CD8-positive, alpha-beta memory T cell (primary cell): Measurements from ENCODE around the gene TBATA. TPM values are rescaled to one million over a fixed set of nuclear protein-coding genes. Genes with fewer than 3 reads are reported as not detected.

Source experiments
- CTCF ChIA-PET: fragments of 350-600 bp; sonication (Branson Sonifier 250); formaldehyde crosslinking; loops from one replicate; lab custom pipeline; 2021; ENCODE audit warnings: antibody characterized with exemption; lab: Charles Lee
- POLR2A ChIA-PET: fragments of 350-600 bp; sonication (Branson Sonifier 250); formaldehyde crosslinking; loops from one replicate; lab custom pipeline; 2021; ENCODE audit warnings: antibody characterized with exemption; lab: Charles Lee
- DNase-seq, 5 donors: peaks; one replicate each; pipeline versions ENCODE4 v3.0.0 to v3.0.0-alpha.2; 2020 to 2022; ENCODE audit warnings: mixed read lengths in 1 of 5
- H3K27ac ChIP-seq: one replicate; pipeline ENCODE4 v1.7.0; 2013; ENCODE audit warnings: low read depth, mild to moderate bottlenecking, low read length, moderate library complexity
- H3K27me3 ChIP-seq: 2 replicates; pipeline ENCODE4 v1.7.0; 2013; ENCODE audit warnings: low read length, mild to moderate bottlenecking; ENCODE audit not compliant: insufficient read depth, poor library complexity, severe bottlenecking
- H3K36me3 ChIP-seq: 2 replicates; pipeline ENCODE4 v1.7.0; 2013; ENCODE audit warnings: mild to moderate bottlenecking, low read length, moderate library complexity; ENCODE audit not compliant: insufficient read depth
- H3K4me1 ChIP-seq: 2 replicates; pipeline ENCODE4 v1.7.0; 2013; ENCODE audit warnings: mild to moderate bottlenecking, low read length, moderate library complexity; ENCODE audit not compliant: insufficient read depth
- H3K4me3 ChIP-seq: 2 replicates; pipeline ENCODE4 v1.7.0; 2013; ENCODE audit warnings: mild to moderate bottlenecking, low read length
- H3K9me3 ChIP-seq: 2 replicates; pipeline ENCODE4 v1.7.0; 2013; ENCODE audit warnings: mild to moderate bottlenecking, low read length
- H3K27ac Mint-ChIP-seq, 8 donors: one replicate each; pipeline ENCODE4 v1.8.0; 2020 to 2021; ENCODE audit warnings: mixed read lengths in 8 of 8, mild to moderate bottlenecking in 6 of 8, inconsistent platforms in 3 of 8, moderate library complexity in 3 of 8
- H3K27me3 Mint-ChIP-seq, 2 donors: one replicate each; pipeline ENCODE4 v1.8.0; 2020 to 2021; ENCODE audit warnings: mixed read lengths in 2 of 2, mild to moderate bottlenecking in 1 of 2, moderate library complexity in 1 of 2
- H3K36me3 Mint-ChIP-seq, 3 donors: one replicate each; pipeline ENCODE4 v1.8.0; 2020 to 2021; ENCODE audit warnings: mixed read lengths in 3 of 3, inconsistent platforms in 1 of 3, mild to moderate bottlenecking in 1 of 3
- H3K4me1 Mint-ChIP-seq, 3 donors: one replicate each; pipeline ENCODE4 v1.8.0; 2020 to 2021; ENCODE audit warnings: mixed read lengths in 3 of 3, inconsistent platforms in 1 of 3, mild to moderate bottlenecking in 1 of 3
- H3K4me3 Mint-ChIP-seq, 7 donors: one replicate each; pipeline ENCODE4 v1.8.0; 2020 to 2021; ENCODE audit warnings: mixed read lengths in 7 of 7, mild to moderate bottlenecking in 6 of 7, moderate library complexity in 4 of 7, inconsistent platforms in 2 of 7
- H3K9me3 Mint-ChIP-seq, 5 donors: one replicate each; pipeline ENCODE4 v1.8.0; 2020 to 2022; ENCODE audit warnings: mixed read lengths in 5 of 5, mild to moderate bottlenecking in 3 of 5, moderate library complexity in 2 of 5, inconsistent platforms in 1 of 5
- polyA plus RNA-seq: library from polyadenylated mRNA; unstranded; fragments of 300-500 nt; fragmentation: Illumina TruSeq; gene quantifications from one replicate; pipeline ENCODE4 v1.2.3, GENCODE V29; 2021
- total RNA-seq, 2 experiments: library from RNA; stranded (reverse); gene quantifications; one replicate each; pipeline ENCODE4 v1.2.3, GENCODE V29; 2021

Gene TBATA
- total and polyA plus RNA-seq, 3 experiments from 2014 or later = not detected

DNA sequence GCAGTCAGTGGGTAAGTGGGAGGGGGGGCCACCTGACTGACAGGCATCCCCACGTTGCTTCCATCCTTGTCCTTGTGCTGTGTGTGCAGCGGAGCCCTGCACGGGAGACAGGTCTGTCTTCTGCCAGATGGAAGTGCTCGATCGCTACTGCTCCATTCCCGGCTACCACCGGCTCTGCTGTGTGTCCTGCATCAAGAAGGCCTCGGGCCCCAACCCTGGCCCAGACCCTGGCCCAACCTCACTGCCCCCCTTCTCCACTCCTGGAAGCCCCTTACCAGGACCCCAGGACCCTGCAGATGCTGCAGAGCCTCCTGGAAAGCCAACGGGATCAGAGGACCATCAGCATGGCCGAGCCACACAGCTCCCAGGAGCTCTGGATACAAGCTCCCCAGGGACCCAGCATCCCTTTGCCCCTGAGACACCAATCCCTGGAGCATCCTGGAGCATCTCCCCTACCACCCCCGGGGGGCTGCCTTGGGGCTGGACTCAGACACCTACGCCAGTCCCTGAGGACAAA lies 24.8 kb downstream of the TBATA start:
- ChIA-PET POLR2A (no interaction called here), CTCF (interaction anchor here (1.6 to 8.2 kb wide), 3 partner anchors 200 to 299 kb away, joined by 3 to 87 read pairs (median 81); no protein-coding TSS in a partner anchor)
- no peak overlapping the region for H3K27ac Mint-ChIP-seq
- peaks cover 7% of the 10 kb centered on the region for H3K4me1 ChIP-seq
- no peaks in the 10 kb centered on the region for H3K9me3 ChIP-seq
- no peak overlapping the region for H3K27ac ChIP-seq
- peaks cover 7 to 9% (median 8%) of the 10 kb centered on the region in 3 donors for H3K4me1 Mint-ChIP-seq
- no peaks in the 10 kb centered on the region for H3K36me3 ChIP-seq
- no peak overlapping the region for H3K4me3 Mint-ChIP-seq
- H3K27me3 Mint-ChIP-seq = peaks cover 5 to 9% of the 10 kb centered on the region in 2 donors
- peaks cover 0 to 1% (median 0%) of the 10 kb centered on the region in 3 donors for H3K36me3 Mint-ChIP-seq
- H3K4me3 ChIP-seq = no peak overlapping the region
- H3K27me3 ChIP-seq = no peaks in the 10 kb centered on the region
- DNase-seq = no peak
- peaks cover 0 to 3% (median under 1%) of the 10 kb centered on the region in 5 donors for H3K9me3 Mint-ChIP-seq

DNA sequence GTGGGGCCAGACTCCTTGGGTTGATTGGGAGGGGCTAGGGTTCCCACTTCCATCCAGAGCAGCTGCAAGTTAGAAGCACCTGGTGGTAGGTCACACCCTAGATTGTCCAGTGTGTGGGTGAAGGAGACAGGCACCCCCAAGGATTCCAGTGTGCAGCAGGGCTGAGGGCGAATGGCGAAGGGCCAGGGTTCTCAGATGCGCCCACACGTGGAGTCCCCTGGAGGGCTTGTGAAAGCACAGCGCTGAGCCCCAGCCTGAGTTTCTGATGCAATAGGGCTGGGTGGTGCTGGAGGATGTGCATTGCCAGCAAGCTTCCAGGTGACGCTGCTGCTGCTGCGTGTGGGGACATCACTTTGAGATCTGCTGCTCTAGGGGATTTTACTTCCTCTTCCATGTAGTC lies 25.4 kb downstream of the TBATA start:
- Histone ChIP-seq H3K27ac (peak overlapping the region; percentile 12), H3K9me3 (no peaks in the 10 kb centered on the region), H3K36me3 (no peaks in the 10 kb centered on the region), H3K4me3 (no peak overlapping the region), H3K27me3 (no peaks in the 10 kb centered on the region), H3K4me1 (peaks cover 7% of the 10 kb centered on the region)
- Mint-ChIP-seq H3K27ac (no peak overlapping the region), H3K4me1 (peaks cover 7 to 9% (median 8%) of the 10 kb centered on the region in 3 donors), H3K27me3 (peaks cover 5 to 9% of the 10 kb centered on the region in 2 donors), H3K36me3 (no peaks in the 10 kb centered on the region), H3K9me3 (no peaks in the 10 kb centered on the region), H3K4me3 (no peak overlapping the region)
- ChIA-PET CTCF (interaction anchor here (0.7 to 8.2 kb wide), 5 partner anchors 11 to 214 kb away, joined by 3 to 87 read pairs (median 4); no protein-coding TSS in a partner anchor), POLR2A (no interaction called here)
- DNase-seq = no peak

DNA sequence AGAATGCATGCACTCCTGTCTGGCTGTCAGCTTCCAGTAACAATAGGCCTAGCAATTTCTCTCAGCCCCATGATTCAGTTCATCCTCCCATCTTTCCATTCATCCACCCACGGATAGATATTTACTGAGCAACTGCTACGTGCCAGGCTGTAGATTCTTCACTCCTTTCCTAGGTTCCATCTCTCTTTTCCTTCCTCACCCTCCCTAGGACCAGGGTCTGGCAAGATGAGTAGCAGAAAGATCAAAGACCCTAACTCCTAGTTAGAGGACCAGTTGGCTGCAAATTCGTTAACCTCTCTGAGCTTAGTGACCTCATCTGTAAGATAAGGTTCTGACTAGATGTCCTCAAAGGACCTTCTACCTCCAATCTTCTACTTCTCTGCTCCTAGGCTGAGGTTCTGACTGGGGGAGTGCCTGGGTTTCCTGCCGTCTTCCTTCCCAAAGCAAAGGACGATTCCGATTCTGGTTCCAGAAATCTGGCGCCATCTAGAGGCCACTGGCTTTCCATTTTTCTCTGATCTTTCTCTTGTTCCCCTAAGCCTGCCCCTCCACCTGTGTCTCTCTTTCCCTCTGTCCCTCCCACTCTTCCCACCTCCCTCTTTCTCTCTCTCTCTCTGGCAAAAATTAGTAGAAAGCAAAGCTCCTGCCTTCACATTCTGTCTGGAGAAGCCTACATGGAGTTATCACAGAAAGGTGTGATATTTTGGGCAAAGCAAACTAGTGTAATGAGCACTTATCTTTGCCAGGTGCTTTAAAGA lies 26.2 kb downstream of the TBATA start:
- Mint-ChIP-seq H3K36me3 (no peaks in the 10 kb centered on the region), H3K27ac (no peak overlapping the region), H3K9me3 (no peaks in the 10 kb centered on the region), H3K4me3 (no peak overlapping the region), H3K27me3 (peaks cover 5 to 9% of the 10 kb centered on the region in 2 donors), H3K4me1 (peaks cover 7 to 9% (median 8%) of the 10 kb centered on the region in 3 donors)
- POLR2A ChIA-PET = no interaction called here
- Histone ChIP-seq H3K4me1 (peaks cover 7% of the 10 kb centered on the region), H3K9me3 (no peaks in the 10 kb centered on the region), H3K4me3 (no peak overlapping the region), H3K27ac (peak overlapping the region; percentile 12), H3K27me3 (no peaks in the 10 kb centered on the region), H3K36me3 (no peaks in the 10 kb centered on the region)
- peak; percentile 50 to 72 (median 55) for DNase-seq
- CTCF ChIA-PET = interaction anchor here (0.7 to 8.2 kb wide), 12 partner anchors 12 to 300 kb away, joined by 3 to 87 read pairs (median 4); partner anchors contain the start of gene PRF1

DNA sequence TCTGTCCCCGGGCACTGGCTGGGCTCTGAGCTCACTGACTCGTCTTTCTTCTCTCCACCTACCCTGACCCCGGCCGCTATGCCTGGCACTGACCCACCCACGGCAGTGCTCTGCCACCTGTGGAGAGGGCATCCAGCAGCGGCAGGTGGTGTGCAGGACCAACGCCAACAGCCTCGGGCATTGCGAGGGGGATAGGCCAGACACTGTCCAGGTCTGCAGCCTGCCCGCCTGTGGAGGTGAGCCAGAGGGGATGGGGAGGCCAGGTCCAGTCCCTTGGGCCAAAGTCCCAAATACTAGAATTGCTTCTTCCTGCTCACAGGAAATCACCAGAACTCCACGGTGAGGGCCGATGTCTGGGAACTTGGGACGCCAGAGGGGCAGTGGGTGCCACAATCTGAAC lies 27.3 kb downstream of the TBATA start:
- H3K4me1 ChIP-seq = peaks cover 7% of the 10 kb centered on the region
- no peak for DNase-seq
- Mint-ChIP-seq H3K36me3 (no peaks in the 10 kb centered on the region), H3K27me3 (peaks cover 5% of the 10 kb centered on the region in 2 donors), H3K27ac (no peak overlapping the region), H3K9me3 (no peaks in the 10 kb centered on the region), H3K4me1 (peaks cover 7 to 9% (median 8%) of the 10 kb centered on the region in 3 donors), H3K4me3 (no peak overlapping the region)
- H3K27ac ChIP-seq = no peak overlapping the region
- H3K36me3 ChIP-seq = no peaks in the 10 kb centered on the region
- CTCF ChIA-PET = interaction anchor here (0.7 to 8.2 kb wide), 4 partner anchors 198 to 296 kb away, joined by 3 to 87 read pairs (median 43); no protein-coding TSS in a partner anchor
- no peaks in the 10 kb centered on the region for H3K9me3 ChIP-seq
- H3K27me3 ChIP-seq = no peaks in the 10 kb centered on the region
- H3K4me3 ChIP-seq = no peak overlapping the region
- POLR2A ChIA-PET = no interaction called here

DNA sequence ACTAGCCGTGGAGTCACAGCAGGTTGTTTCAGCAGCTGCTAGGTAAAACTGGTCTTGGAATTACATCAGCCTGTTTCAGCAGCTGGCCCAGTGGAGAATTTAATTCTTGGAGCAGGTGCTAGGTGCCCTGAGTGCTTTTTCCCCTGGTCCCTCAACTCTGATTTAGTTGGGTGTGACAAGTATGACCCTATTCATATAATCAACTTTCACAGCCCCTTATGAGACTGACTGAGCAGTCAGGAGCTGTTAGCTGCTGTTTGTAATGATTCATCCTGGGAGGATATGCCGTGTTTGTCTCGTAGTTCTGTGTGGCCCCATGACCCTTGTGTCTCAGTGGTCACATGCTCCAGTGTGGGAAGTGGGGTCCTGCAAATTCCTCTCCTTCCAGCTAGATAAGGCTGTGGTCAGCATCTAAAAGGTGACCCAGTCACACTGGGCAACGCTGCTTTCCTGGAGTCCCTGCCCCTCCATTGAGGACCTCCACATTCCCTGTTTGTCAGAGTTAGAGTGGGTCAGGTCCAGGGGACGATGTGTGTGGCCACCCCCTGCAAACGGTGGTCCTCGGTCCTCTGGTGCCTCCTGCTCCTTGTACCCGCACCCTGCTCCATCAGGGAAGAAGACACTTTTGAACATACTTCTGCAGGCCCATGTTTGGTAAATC lies 28.3 kb downstream of the TBATA start:
- ChIA-PET CTCF (interaction anchor here (7.4 to 8.2 kb wide), 2 partner anchors 197 to 206 kb away, joined by 81 to 87 read pairs; no protein-coding TSS in a partner anchor), POLR2A (interaction anchor here (0.6 to 1.3 kb wide), 2 partner anchors 118 to 198 kb away, joined by 3 read pairs; no protein-coding TSS in a partner anchor)
- DNase-seq = no peak
- H3K27ac ChIP-seq = no peak overlapping the region
- H3K27ac Mint-ChIP-seq = no peak overlapping the region
- peaks cover 7 to 9% (median 8%) of the 10 kb centered on the region in 3 donors for H3K4me1 Mint-ChIP-seq
- peaks cover 2 to 5% of the 10 kb centered on the region in 2 donors for H3K27me3 Mint-ChIP-seq
- H3K27me3 ChIP-seq = no peaks in the 10 kb centered on the region
- peaks cover 7% of the 10 kb centered on the region for H3K4me1 ChIP-seq
- H3K4me3 Mint-ChIP-seq = no peak overlapping the region
- no peaks in the 10 kb centered on the region for H3K9me3 Mint-ChIP-seq
- no peak overlapping the region for H3K4me3 ChIP-seq
- no peaks in the 10 kb centered on the region for H3K36me3 Mint-ChIP-seq
- no peaks in the 10 kb centered on the region for H3K36me3 ChIP-seq
- H3K9me3 ChIP-seq = no peaks in the 10 kb centered on the region

DNA sequence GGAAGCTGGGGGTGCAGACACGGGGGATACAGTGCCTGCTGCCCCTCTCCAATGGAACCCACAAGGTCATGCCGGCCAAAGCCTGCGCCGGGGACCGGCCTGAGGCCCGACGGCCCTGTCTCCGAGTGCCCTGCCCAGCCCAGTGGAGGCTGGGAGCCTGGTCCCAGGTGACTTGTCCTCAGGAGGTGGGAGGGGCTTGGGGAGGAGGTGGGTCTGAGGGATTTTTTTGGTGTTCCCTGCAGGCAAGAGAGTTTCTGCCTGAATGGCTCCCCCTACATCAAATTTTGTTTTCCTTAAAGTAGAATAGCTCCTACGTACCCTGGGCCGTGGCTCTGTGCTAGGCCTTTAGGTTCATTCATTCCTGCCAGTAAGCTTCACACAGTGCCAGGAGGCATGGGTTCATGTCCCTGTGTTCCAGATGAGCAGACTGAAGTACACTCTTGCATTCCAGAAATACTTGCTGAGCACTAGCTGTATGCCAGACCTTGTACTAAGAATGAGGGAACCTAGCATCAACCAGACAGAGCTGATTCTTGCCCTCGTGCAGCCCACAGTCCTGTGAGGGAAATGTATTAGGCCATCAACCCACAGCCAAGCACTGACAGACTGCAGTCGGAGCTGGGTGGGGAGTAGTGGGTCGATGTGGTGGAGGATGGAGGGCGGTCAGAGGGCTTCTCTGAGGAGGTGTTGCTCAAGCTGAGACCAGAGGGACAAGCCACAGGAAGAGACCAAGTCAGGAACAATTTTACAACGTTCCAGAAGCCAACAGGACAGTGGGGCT lies 31.1 kb downstream of the TBATA start:
- Histone ChIP-seq H3K4me1 (peaks cover 4% of the 10 kb centered on the region), H3K9me3 (no peaks in the 10 kb centered on the region), H3K27ac (no peak overlapping the region), H3K36me3 (no peaks in the 10 kb centered on the region), H3K27me3 (no peaks in the 10 kb centered on the region), H3K4me3 (no peak overlapping the region)
- H3K36me3 Mint-ChIP-seq = no peaks in the 10 kb centered on the region
- no peak for DNase-seq
- H3K4me3 Mint-ChIP-seq = peak overlapping the region in 1 of 7 donors; percentile 67
- H3K27me3 Mint-ChIP-seq = no peaks in the 10 kb centered on the region
- POLR2A ChIA-PET = interaction anchor here (0.5 kb wide), 1 partner anchor 62 kb away, joined by 5 read pairs; no protein-coding TSS in a partner anchor
- H3K27ac Mint-ChIP-seq = no peak overlapping the region
- peaks cover 5 to 6% (median 5%) of the 10 kb centered on the region in 3 donors for H3K4me1 Mint-ChIP-seq
- H3K9me3 Mint-ChIP-seq = no peaks in the 10 kb centered on the region
- CTCF ChIA-PET = interaction anchor here (0.9 to 2.9 kb wide), 4 partner anchors 9 to 204 kb away, joined by 4 to 10 read pairs (median 4); no protein-coding TSS in a partner anchor

DNA sequence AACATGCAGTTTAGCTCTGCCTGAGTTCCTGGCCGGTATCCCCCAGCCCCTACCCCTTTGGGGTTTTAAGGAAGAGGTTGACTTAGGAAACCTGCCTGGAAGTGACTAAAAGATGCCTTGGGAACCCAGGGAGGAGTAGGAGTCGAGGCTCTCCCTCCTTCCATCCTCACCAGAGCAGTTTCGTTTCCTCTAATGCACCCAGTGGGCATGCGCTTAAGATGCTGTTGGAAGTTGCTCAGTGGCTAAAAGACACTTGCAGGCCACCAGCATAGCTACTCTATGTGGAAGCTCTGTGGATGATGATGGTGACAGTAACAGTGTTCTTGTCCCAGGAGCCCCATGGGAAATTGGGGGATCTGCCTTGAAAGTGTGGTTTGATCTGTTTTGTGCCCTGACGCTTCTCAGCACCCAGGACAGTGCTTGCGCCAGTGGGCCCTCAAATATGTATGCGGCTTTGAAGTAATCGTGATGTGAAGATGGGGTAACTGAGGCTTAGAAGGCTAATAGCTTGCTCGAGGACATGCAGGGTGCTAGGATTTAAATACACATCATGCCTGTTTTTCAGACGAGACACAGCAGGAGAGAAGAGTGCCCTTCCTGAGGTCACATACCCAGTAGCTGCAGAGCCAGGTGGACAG lies 32.0 kb downstream of the TBATA start:
- Histone ChIP-seq H3K27ac (no peak overlapping the region), H3K27me3 (no peaks in the 10 kb centered on the region), H3K9me3 (no peaks in the 10 kb centered on the region), H3K36me3 (no peaks in the 10 kb centered on the region), H3K4me1 (no peaks in the 10 kb centered on the region), H3K4me3 (no peak overlapping the region)
- no peak for DNase-seq
- no peaks in the 10 kb centered on the region for H3K36me3 Mint-ChIP-seq
- H3K27me3 Mint-ChIP-seq = no peaks in the 10 kb centered on the region
- H3K27ac Mint-ChIP-seq = peak overlapping the region in 1 of 8 donors; percentile 8
- H3K9me3 Mint-ChIP-seq = no peaks in the 10 kb centered on the region
- H3K4me1 Mint-ChIP-seq = no peaks in the 10 kb centered on the region
- H3K4me3 Mint-ChIP-seq = no peak overlapping the region
- ChIA-PET CTCF (interaction anchor here (1.5 to 2.9 kb wide), 2 partner anchors 194 to 204 kb away, joined by 4 to 10 read pairs; no protein-coding TSS in a partner anchor), POLR2A (no interaction called here)
